WTC11 (cell line): ENCODE data around the gene SLC4A11. TPM values are rescaled to one million over a fixed set of nuclear protein-coding genes. Genes with fewer than 3 reads are reported as not detected.

Experiments
- ATAC-seq: fragments of 200-7000 bp; cut with Tn5 transposase; 2 replicates; pipeline ENCODE4 v1.10.0; 2021; ENCODE audit warnings: mild to moderate bottlenecking, moderate library complexity
- CTCF ChIA-PET: fragments of 300-600 bp; sonication (Branson Sonifier 250); formaldehyde crosslinking; loops from one replicate; lab custom pipeline; 2021; ENCODE audit warnings: antibody characterized with exemption; lab: Charles Lee
- POLR2A ChIA-PET: fragments of 350-600 bp; sonication (Branson Sonifier 250); formaldehyde crosslinking; loops from one replicate; lab custom pipeline; 2021; ENCODE audit warnings: antibody characterized with exemption; lab: Charles Lee
- DNase-seq: peaks from one replicate; pipeline ENCODE4 v3.0.0; 2021; ENCODE audit warnings: low spot score
- H3K27ac Mint-ChIP-seq: 2 replicates; pipeline ENCODE4 v1.8.0; 2021; ENCODE audit warnings: mixed read lengths
- H3K27me3 Mint-ChIP-seq: 2 replicates; pipeline ENCODE4 v1.8.0; 2021; ENCODE audit warnings: low read depth, mild to moderate bottlenecking, moderate library complexity, mixed read lengths
- H3K36me3 Mint-ChIP-seq: 2 replicates; pipeline ENCODE4 v1.8.0; 2021; ENCODE audit warnings: mixed read lengths
- H3K4me1 Mint-ChIP-seq: 2 replicates; pipeline ENCODE4 v1.8.0; 2022; ENCODE audit warnings: mixed read lengths
- H3K4me3 Mint-ChIP-seq: 2 replicates; pipeline ENCODE4 v1.8.0; 2021; ENCODE audit warnings: mild to moderate bottlenecking, moderate library complexity, mixed read lengths
- H3K9me3 Mint-ChIP-seq: 2 replicates; pipeline ENCODE4 v1.8.0; 2021; ENCODE audit warnings: mixed read lengths
- E2F1 ChIP-seq: sonication (generic); formaldehyde crosslinking; IDR thresholded peaks from 2 replicates; pipeline ENCODE4 v1.8.0; 2022; ENCODE audit warnings: mild to moderate bottlenecking, missing genetic modification reagents
- FOXJ3 ChIP-seq: sonication (generic); formaldehyde crosslinking; IDR thresholded peaks from 2 replicates; pipeline ENCODE4 v1.9.0; 2021; ENCODE audit warnings: missing genetic modification reagents, mild to moderate bottlenecking, borderline replicate concordance
- FOXP1 ChIP-seq: sonication (generic); formaldehyde crosslinking; IDR thresholded peaks from 2 replicates; pipeline ENCODE4 v1.8.0; 2022; ENCODE audit warnings: missing genetic modification reagents, mild to moderate bottlenecking, moderate library complexity, borderline replicate concordance
- GTF2I ChIP-seq: fragments of 250-450 bp; sonication (Bioruptor Pico); conservative IDR thresholded peaks from 2 replicates; pipeline ENCODE4 v1.4.0; 2021; ENCODE audit warnings: mild to moderate bottlenecking
- MAX ChIP-seq: sonication (generic); formaldehyde crosslinking; IDR thresholded peaks from 2 replicates; pipeline ENCODE4 v1.8.0; 2022; ENCODE audit warnings: mild to moderate bottlenecking, missing genetic modification reagents
- PREB ChIP-seq: sonication (generic); formaldehyde crosslinking; IDR thresholded peaks from 2 replicates; pipeline ENCODE4 v1.8.1; 2022; ENCODE audit warnings: mild to moderate bottlenecking, missing genetic modification reagents, moderate library complexity, borderline replicate concordance
- SMAD3 ChIP-seq: sonication (generic); formaldehyde crosslinking; IDR thresholded peaks from 2 replicates; pipeline ENCODE4 v1.8.0; 2022; ENCODE audit warnings: missing genetic modification reagents, mild to moderate bottlenecking, borderline replicate concordance
- TEAD4 ChIP-seq: sonication (generic); formaldehyde crosslinking; IDR thresholded peaks from 2 replicates; pipeline ENCODE4 v1.8.0; 2022; ENCODE audit warnings: mild to moderate bottlenecking, missing genetic modification reagents
- ZNF317 ChIP-seq: sonication (generic); formaldehyde crosslinking; IDR thresholded peaks from 2 replicates; pipeline ENCODE4 v1.8.1; 2023; ENCODE audit warnings: low read depth, mild to moderate bottlenecking, moderate library complexity, missing genetic modification reagents, borderline replicate concordance
- ZNF416 ChIP-seq: fragments of 250-450 bp; sonication (Bioruptor Pico); IDR thresholded peaks from 2 replicates; pipeline ENCODE4 v1.9.0; 2021; ENCODE audit warnings: mild to moderate bottlenecking, inconsistent platforms
- ZNF512 ChIP-seq: sonication (generic); formaldehyde crosslinking; IDR thresholded peaks from 2 replicates; pipeline ENCODE4 v1.8.1; 2022; ENCODE audit warnings: missing genetic modification reagents, borderline replicate concordance
- ZNF671 ChIP-seq: fragments of 250-450 bp; sonication (Bioruptor Pico); IDR thresholded peaks from 2 replicates; pipeline ENCODE4 v1.8.0; 2021; ENCODE audit warnings: mild to moderate bottlenecking
- total RNA-seq: library from RNA; stranded (reverse); gene quantifications from 3 replicates; pipeline ENCODE4 v1.2.3, GENCODE V29; 2021
- TF ChIP-seq, protein P1 (sequence below): sonication (generic); formaldehyde crosslinking; IDR thresholded peaks from 2 replicates; pipeline ENCODE4 v1.8.0; 2023; ENCODE audit warnings: missing genetic modification reagents, mild to moderate bottlenecking, borderline replicate concordance
- TF ChIP-seq, protein P2 (sequence below): sonication (generic); formaldehyde crosslinking; IDR thresholded peaks from 2 replicates; pipeline ENCODE4 v1.8.1; 2023; ENCODE audit warnings: mild to moderate bottlenecking, missing genetic modification reagents
- TF ChIP-seq, protein P3 (sequence below): fragments of 250-450 bp; sonication (Bioruptor Pico); conservative IDR thresholded peaks from 2 replicates; pipeline ENCODE4 v1.9.0; 2021; ENCODE audit warnings: mild to moderate bottlenecking
- TF ChIP-seq, protein P4 (sequence below): sonication (generic); formaldehyde crosslinking; IDR thresholded peaks from 2 replicates; pipeline ENCODE4 v1.8.1; 2023; ENCODE audit warnings: mild to moderate bottlenecking, moderate library complexity, missing genetic modification reagents

Gene SLC4A11
- total RNA-seq, 1 experiment from 2014 or later = 39.5 TPM

- no peak for TF ChIP-seq E2F1 (CRISPR knock-in tag)
- TF ChIP-seq FOXP1 (CRISPR knock-in tag) = no peak
- no peak for TF ChIP-seq PREB (CRISPR knock-in tag)
- no peak for TF ChIP-seq TEAD4 (CRISPR knock-in tag)
- no peak for TF ChIP-seq ZNF671 (CRISPR knock-in tag)
- TF ChIP-seq ZNF416 = no peak
These were observed 11.1 kb upstream of the SLC4A11 start (continued) for GRCh38 chr20:3250091-3250504.

GRCh38 chr20:3248993-3249347 is 10.0 kb upstream of the SLC4A11 start:
- peaks cover 16% of the 10 kb centered on the region for H3K4me1 Mint-ChIP-seq
- peaks cover 35% of the 10 kb centered on the region for H3K27me3 Mint-ChIP-seq
- TF ChIP-seq, protein P1, sequence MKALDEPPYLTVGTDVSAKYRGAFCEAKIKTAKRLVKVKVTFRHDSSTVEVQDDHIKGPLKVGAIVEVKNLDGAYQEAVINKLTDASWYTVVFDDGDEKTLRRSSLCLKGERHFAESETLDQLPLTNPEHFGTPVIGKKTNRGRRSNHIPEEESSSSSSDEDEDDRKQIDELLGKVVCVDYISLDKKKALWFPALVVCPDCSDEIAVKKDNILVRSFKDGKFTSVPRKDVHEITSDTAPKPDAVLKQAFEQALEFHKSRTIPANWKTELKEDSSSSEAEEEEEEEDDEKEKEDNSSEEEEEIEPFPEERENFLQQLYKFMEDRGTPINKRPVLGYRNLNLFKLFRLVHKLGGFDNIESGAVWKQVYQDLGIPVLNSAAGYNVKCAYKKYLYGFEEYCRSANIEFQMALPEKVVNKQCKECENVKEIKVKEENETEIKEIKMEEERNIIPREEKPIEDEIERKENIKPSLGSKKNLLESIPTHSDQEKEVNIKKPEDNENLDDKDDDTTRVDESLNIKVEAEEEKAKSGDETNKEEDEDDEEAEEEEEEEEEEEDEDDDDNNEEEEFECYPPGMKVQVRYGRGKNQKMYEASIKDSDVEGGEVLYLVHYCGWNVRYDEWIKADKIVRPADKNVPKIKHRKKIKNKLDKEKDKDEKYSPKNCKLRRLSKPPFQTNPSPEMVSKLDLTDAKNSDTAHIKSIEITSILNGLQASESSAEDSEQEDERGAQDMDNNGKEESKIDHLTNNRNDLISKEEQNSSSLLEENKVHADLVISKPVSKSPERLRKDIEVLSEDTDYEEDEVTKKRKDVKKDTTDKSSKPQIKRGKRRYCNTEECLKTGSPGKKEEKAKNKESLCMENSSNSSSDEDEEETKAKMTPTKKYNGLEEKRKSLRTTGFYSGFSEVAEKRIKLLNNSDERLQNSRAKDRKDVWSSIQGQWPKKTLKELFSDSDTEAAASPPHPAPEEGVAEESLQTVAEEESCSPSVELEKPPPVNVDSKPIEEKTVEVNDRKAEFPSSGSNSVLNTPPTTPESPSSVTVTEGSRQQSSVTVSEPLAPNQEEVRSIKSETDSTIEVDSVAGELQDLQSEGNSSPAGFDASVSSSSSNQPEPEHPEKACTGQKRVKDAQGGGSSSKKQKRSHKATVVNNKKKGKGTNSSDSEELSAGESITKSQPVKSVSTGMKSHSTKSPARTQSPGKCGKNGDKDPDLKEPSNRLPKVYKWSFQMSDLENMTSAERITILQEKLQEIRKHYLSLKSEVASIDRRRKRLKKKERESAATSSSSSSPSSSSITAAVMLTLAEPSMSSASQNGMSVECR (CRISPR knock-in tag) = no peak
- TF ChIP-seq FOXJ3 = no peak
- no peak for TF ChIP-seq ZNF317 (CRISPR knock-in tag)
- no peak for TF ChIP-seq ZNF416
- no peak for TF ChIP-seq GTF2I (CRISPR knock-in tag)
- no peak for TF ChIP-seq ZNF671 (CRISPR knock-in tag)
- TF ChIP-seq, protein P2, sequence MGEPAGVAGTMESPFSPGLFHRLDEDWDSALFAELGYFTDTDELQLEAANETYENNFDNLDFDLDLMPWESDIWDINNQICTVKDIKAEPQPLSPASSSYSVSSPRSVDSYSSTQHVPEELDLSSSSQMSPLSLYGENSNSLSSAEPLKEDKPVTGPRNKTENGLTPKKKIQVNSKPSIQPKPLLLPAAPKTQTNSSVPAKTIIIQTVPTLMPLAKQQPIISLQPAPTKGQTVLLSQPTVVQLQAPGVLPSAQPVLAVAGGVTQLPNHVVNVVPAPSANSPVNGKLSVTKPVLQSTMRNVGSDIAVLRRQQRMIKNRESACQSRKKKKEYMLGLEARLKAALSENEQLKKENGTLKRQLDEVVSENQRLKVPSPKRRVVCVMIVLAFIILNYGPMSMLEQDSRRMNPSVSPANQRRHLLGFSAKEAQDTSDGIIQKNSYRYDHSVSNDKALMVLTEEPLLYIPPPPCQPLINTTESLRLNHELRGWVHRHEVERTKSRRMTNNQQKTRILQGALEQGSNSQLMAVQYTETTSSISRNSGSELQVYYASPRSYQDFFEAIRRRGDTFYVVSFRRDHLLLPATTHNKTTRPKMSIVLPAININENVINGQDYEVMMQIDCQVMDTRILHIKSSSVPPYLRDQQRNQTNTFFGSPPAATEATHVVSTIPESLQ (CRISPR knock-in tag) = no peak
- TF ChIP-seq MAX (CRISPR knock-in tag) = no peak
- no peak for TF ChIP-seq ZNF512 (CRISPR knock-in tag)
- no peak for TF ChIP-seq SMAD3 (CRISPR knock-in tag)
- TF ChIP-seq, protein P3, sequence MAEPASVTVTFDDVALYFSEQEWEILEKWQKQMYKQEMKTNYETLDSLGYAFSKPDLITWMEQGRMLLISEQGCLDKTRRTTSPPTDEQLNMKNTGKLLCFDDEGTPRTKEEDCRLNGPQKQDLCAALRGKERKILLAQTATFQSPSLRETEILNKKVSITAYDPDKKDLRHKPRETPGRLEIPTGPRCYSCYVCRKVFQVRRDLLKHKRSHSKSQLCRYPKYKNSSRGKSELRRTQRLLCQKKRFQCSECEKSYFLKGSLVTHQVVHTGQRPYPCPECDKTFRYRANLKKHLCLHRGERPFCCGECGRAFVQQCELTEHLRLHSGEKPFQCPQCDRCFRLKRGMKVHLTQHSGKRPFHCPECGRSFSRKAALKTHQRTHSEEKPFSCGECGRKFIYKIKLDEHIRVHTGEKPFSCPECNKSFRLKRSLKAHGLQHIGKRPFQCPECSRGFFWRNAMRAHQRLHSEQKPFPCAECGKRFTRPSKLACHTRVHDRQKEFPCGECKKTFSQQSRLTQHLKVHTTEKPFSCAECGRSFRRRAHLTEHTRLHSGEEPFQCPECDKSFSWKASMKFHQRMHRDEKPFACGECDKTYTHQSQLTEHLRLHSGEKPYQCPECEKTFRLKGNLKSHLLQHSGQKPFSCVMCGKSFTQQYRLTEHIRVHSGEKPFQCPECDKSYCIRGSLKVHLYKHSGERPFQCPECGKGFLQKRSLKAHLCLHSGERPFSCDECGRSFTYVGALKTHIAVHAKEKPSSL (CRISPR knock-in tag) = no peak
- TF ChIP-seq, protein P4, sequence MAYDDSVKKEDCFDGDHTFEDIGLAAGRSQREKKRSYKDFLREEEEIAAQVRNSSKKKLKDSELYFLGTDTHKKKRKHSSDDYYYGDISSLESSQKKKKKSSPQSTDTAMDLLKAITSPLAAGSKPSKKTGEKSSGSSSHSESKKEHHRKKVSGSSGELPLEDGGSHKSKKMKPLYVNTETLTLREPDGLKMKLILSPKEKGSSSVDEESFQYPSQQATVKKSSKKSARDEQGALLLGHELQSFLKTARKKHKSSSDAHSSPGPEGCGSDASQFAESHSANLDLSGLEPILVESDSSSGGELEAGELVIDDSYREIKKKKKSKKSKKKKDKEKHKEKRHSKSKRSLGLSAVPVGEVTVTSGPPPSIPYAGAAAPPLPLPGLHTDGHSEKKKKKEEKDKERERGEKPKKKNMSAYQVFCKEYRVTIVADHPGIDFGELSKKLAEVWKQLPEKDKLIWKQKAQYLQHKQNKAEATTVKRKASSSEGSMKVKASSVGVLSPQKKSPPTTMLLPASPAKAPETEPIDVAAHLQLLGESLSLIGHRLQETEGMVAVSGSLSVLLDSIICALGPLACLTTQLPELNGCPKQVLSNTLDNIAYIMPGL (CRISPR knock-in tag) = no peak
- no peak overlapping the region for H3K27ac Mint-ChIP-seq
- POLR2A ChIA-PET = interaction anchor here (0.5 to 3.8 kb wide), 2 partner anchors 10 to 29 kb away, joined by 4 to 25 read pairs; partner anchors contain the start of gene SLC4A11
- ATAC-seq = 0 out of 2 replicates have a peak, but pooled peaks have one; percentile 3
- H3K4me3 Mint-ChIP-seq = peak overlapping the region; percentile 61
- H3K9me3 Mint-ChIP-seq = no peaks in the 10 kb centered on the region
- no peak for DNase-seq
- H3K36me3 Mint-ChIP-seq = no peaks in the 10 kb centered on the region
- CTCF ChIA-PET = interaction anchor here (0.7 to 8.8 kb wide), 19 partner anchors 9 to 196 kb away, joined by 3 to 92 read pairs (median 8); partner anchors contain the start of gene SLC4A11
